H9 (cell line): ENCODE results near the gene TMEM178B. TPM values are rescaled to one million over a fixed set of nuclear protein-coding genes. Genes with fewer than 3 reads are reported as not detected.

Source experiments
- DNase-seq: peaks from one replicate; pipeline ENCODE4 v3.0.0-alpha.2; 2017
- H2AFZ ChIP-seq: one replicate; pipeline ENCODE4 v1.6.1; 2013; ENCODE audit warnings: mild to moderate bottlenecking, low read length, control low read depth, moderate library complexity
- H2AK5ac ChIP-seq: 2 replicates; pipeline ENCODE4 v1.6.1; 2013; ENCODE audit warnings: low read length, control low read depth, mixed read lengths; ENCODE audit not compliant: insufficient read length
- H2BK120ac ChIP-seq: one replicate; pipeline ENCODE4 v1.6.1; 2013; ENCODE audit warnings: low read depth, mild to moderate bottlenecking, low read length, control low read depth, inconsistent platforms; ENCODE audit not compliant: poor library complexity, severe bottlenecking
- H2BK12ac ChIP-seq: 2 replicates; pipeline ENCODE4 v1.6.1; 2013; ENCODE audit warnings: low read length, control low read depth, mixed read lengths, low read depth; ENCODE audit not compliant: insufficient read length
- H2BK15ac ChIP-seq: 2 replicates; pipeline ENCODE4 v1.6.1; 2013; ENCODE audit warnings: low read depth, low read length, control low read depth
- H2BK20ac ChIP-seq: one replicate; pipeline ENCODE4 v1.6.1; 2013; ENCODE audit warnings: low read depth, mild to moderate bottlenecking, low read length, control low read depth, inconsistent platforms; ENCODE audit not compliant: poor library complexity, severe bottlenecking
- H2BK5ac ChIP-seq: 2 replicates; pipeline ENCODE4 v1.6.1; 2013; ENCODE audit warnings: low read length, control low read depth, mixed read lengths; ENCODE audit not compliant: insufficient read length
- H3K14ac ChIP-seq: 2 replicates; pipeline ENCODE4 v1.6.1; 2013; ENCODE audit warnings: low read length, control low read depth; ENCODE audit not compliant: insufficient read depth
- H3K18ac ChIP-seq: 2 replicates; pipeline ENCODE4 v1.6.1; 2013; ENCODE audit warnings: low read depth, mild to moderate bottlenecking, mixed read lengths, low read length, control low read depth; ENCODE audit not compliant: insufficient read length
- H3K23ac ChIP-seq: 2 replicates; pipeline ENCODE4 v1.6.1; 2013; ENCODE audit warnings: low read length, control low read depth, mixed read lengths, low read depth; ENCODE audit not compliant: insufficient read length
- H3K23me2 ChIP-seq: 2 replicates; pipeline ENCODE4 v1.6.1; 2013; ENCODE audit warnings: low read depth, mild to moderate bottlenecking, mixed read lengths, low read length, control low read depth; ENCODE audit not compliant: insufficient read length, poor library complexity, severe bottlenecking
- H3K27ac ChIP-seq: 2 replicates; pipeline ENCODE4 v1.5.1; 2013; ENCODE audit warnings: low read length, control low read depth, mixed read lengths, low read depth; ENCODE audit not compliant: insufficient read length
- H3K27me3 ChIP-seq: 2 replicates; pipeline ENCODE4 v1.6.1; 2013; ENCODE audit warnings: low read length, control low read depth, inconsistent platforms; ENCODE audit not compliant: insufficient read depth
- H3K4ac ChIP-seq: 2 replicates; pipeline ENCODE4 v1.6.1; 2013; ENCODE audit warnings: low read depth, mild to moderate bottlenecking, control low read depth, inconsistent platforms, low read length, moderate library complexity
- H3K4me1 ChIP-seq: 2 replicates; pipeline ENCODE4 v1.6.1; 2013; ENCODE audit warnings: low read length, control low read depth, inconsistent platforms; ENCODE audit not compliant: insufficient read depth
- H3K4me2 ChIP-seq: 2 replicates; pipeline ENCODE4 v1.6.1; 2013; ENCODE audit warnings: low read length, control low read depth, mixed read lengths; ENCODE audit not compliant: insufficient read length, insufficient read depth
- H3K56ac ChIP-seq: 2 replicates; pipeline ENCODE4 v1.6.1; 2013; ENCODE audit warnings: low read depth, mild to moderate bottlenecking, mixed read lengths, low read length, control low read depth; ENCODE audit not compliant: insufficient read length
- H3K79me1 ChIP-seq: 2 replicates; pipeline ENCODE4 v1.6.1; 2013; ENCODE audit warnings: low read depth, mild to moderate bottlenecking, moderate library complexity, low read length, control low read depth, inconsistent platforms; ENCODE audit not compliant: insufficient read depth, poor library complexity, severe bottlenecking
- H3K79me2 ChIP-seq: 2 replicates; pipeline ENCODE4 v1.6.1; 2013; ENCODE audit warnings: low read length, control low read depth, inconsistent platforms; ENCODE audit not compliant: insufficient read depth
- H3K9ac ChIP-seq: 2 replicates; pipeline ENCODE4 v1.6.1; 2013; ENCODE audit warnings: low read length, control low read depth, mixed read lengths; ENCODE audit not compliant: insufficient read length; ENCODE audit errors: extremely low read depth
- H3K9me3 ChIP-seq: one replicate; pipeline ENCODE4 v1.6.1; 2013; ENCODE audit warnings: low read depth, low read length, inconsistent platforms; ENCODE audit not compliant: control insufficient read depth
- H3T11ph ChIP-seq: one replicate; pipeline ENCODE4 v1.6.1; 2013; ENCODE audit warnings: mild to moderate bottlenecking, low read length, control low read depth, inconsistent platforms
- H4K20me1 ChIP-seq: one replicate; pipeline ENCODE4 v1.6.1; 2013; ENCODE audit not compliant: control insufficient read depth, insufficient read length, insufficient read depth
- H4K5ac ChIP-seq: 2 replicates; pipeline ENCODE4 v1.6.1; 2013; ENCODE audit warnings: low read depth, mild to moderate bottlenecking, mixed read lengths, low read length, control low read depth; ENCODE audit not compliant: insufficient read length
- H4K8ac ChIP-seq: replicated peaks from 2 replicates; pipeline ENCODE4 v1.6.1; 2013; ENCODE audit warnings: low read length, control low read depth, mixed read lengths, low read depth; ENCODE audit not compliant: insufficient read length
- H4K91ac ChIP-seq: 2 replicates; pipeline ENCODE4 v1.6.1; 2013; ENCODE audit warnings: low read depth, mild to moderate bottlenecking, moderate library complexity, mixed read lengths, low read length, control low read depth; ENCODE audit not compliant: insufficient read length
- H3K27ac Mint-ChIP-seq, 3 experiments: 2 replicates in 2 of 3; 3 replicates in 1 of 3; pipeline ENCODE4 v1.8.0; 2020 to 2021; ENCODE audit warnings: mixed read lengths in 3 of 3, mild to moderate bottlenecking in 1 of 3, moderate library complexity in 1 of 3
- H3K27me3 Mint-ChIP-seq: 2 replicates; pipeline ENCODE4 v1.8.0; 2021; ENCODE audit warnings: low read depth, mild to moderate bottlenecking, moderate library complexity, mixed read lengths
- H3K36me3 Mint-ChIP-seq, 3 experiments: 2 replicates in 2 of 3; 3 replicates in 1 of 3; pipeline ENCODE4 v1.8.0; 2020 to 2021; ENCODE audit warnings: low read depth in 3 of 3, mixed read lengths in 3 of 3; ENCODE audit not compliant: insufficient read depth in 1 of 3
- H3K4me1 Mint-ChIP-seq, 2 experiments: 2 replicates each; pipeline ENCODE4 v1.8.0; 2020; ENCODE audit warnings: mixed read lengths in 2 of 2
- H3K4me3 Mint-ChIP-seq, 2 experiments: 2 replicates in 1 of 2; 3 replicates in 1 of 2; pipeline ENCODE4 v1.8.0; 2020 to 2021; ENCODE audit warnings: mild to moderate bottlenecking in 2 of 2, mixed read lengths in 2 of 2, moderate library complexity in 1 of 2
- H3K9me3 Mint-ChIP-seq, 2 experiments: 2 replicates in 1 of 2; 3 replicates in 1 of 2; pipeline ENCODE4 v1.8.0; 2020; ENCODE audit warnings: mild to moderate bottlenecking in 2 of 2, mixed read lengths in 2 of 2, moderate library complexity in 1 of 2
- WGBS: extraction: QIAGEN DNeasy Blood & Tissue Kit; methylation state at CpG from one replicate; pipeline ENCODE4 v1.1.7; 2013; ENCODE audit warnings: missing lambda C conversion rate, low lambda C conversion rate, mixed read lengths; ENCODE audit not compliant: insufficient read length; ENCODE audit errors: extremely low coverage; 5-methylcytosine and 5-hydroxymethylcytosine counted together
- total RNA-seq: library from RNA; stranded (reverse); gene quantifications from 2 replicates; pipeline ENCODE4 v1.2.1, GENCODE V29; 2021
- TF ChIP-seq, protein P1 (sequence below): fragments of 200-600 bp; sonication (generic); conservative IDR thresholded peaks from 3 replicates; pipeline ENCODE4 v1.8.0; 2021; ENCODE audit warnings: antibody characterized with exemption, mild to moderate bottlenecking

TMEM178B gene
- total RNA-seq, 1 experiment from 2014 or later = 11.3 TPM

- H4K8ac ChIP-seq = no peak overlapping the region
- no peaks in the 10 kb centered on the region; the same call in 1 of the 2 replicates for H3K79me2 ChIP-seq
- H2AFZ ChIP-seq = no peak overlapping the region
- no peak overlapping the region for H3K14ac ChIP-seq
- no peaks in the 10 kb centered on the region for H4K20me1 ChIP-seq
- no peak overlapping the region for H2AK5ac ChIP-seq
- no CpG with 5 or more reads among the region's 2 CpGs for WGBS
- no peak overlapping the region for H3T11ph ChIP-seq
- no peak overlapping the region for H3K4me2 ChIP-seq
- no peaks in the 10 kb centered on the region for H3K4me1 ChIP-seq
- no peak overlapping the region for H2BK15ac ChIP-seq
- H3K56ac ChIP-seq = no peak overlapping the region
- Mint-ChIP-seq H3K27ac (no peak overlapping the region), H3K27me3 (no peaks in the 10 kb centered on the region; the same call in 1 of the 2 replicates), H3K9me3 (no peaks in the 10 kb centered on the region; a peak in 1 of 5 replicates), H3K36me3 (peaks cover 0 to 5% (median 0%) of the 10 kb centered on the region in 3 experiments; a peak in 6 of 7 replicates), H3K4me3 (no peak overlapping the region), H3K4me1 (peaks cover 3 to 6% of the 10 kb centered on the region in 2 experiments; a peak in 3 of 4 replicates)
- TF ChIP-seq, protein P1, sequence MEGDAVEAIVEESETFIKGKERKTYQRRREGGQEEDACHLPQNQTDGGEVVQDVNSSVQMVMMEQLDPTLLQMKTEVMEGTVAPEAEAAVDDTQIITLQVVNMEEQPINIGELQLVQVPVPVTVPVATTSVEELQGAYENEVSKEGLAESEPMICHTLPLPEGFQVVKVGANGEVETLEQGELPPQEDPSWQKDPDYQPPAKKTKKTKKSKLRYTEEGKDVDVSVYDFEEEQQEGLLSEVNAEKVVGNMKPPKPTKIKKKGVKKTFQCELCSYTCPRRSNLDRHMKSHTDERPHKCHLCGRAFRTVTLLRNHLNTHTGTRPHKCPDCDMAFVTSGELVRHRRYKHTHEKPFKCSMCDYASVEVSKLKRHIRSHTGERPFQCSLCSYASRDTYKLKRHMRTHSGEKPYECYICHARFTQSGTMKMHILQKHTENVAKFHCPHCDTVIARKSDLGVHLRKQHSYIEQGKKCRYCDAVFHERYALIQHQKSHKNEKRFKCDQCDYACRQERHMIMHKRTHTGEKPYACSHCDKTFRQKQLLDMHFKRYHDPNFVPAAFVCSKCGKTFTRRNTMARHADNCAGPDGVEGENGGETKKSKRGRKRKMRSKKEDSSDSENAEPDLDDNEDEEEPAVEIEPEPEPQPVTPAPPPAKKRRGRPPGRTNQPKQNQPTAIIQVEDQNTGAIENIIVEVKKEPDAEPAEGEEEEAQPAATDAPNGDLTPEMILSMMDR = no peak
- no peak overlapping the region for H3K27ac ChIP-seq
- no peak overlapping the region for H3K23ac ChIP-seq
- no peak overlapping the region for H4K5ac ChIP-seq
- no peak overlapping the region for H2BK12ac ChIP-seq
- no peak overlapping the region for H2BK20ac ChIP-seq
- no peaks in the 10 kb centered on the region for H3K79me1 ChIP-seq
- DNase-seq = no peak
- no peak overlapping the region for H3K9ac ChIP-seq
- H3K9me3 ChIP-seq = no peaks in the 10 kb centered on the region
- no peak overlapping the region for H3K4ac ChIP-seq
- no peak overlapping the region for H2BK120ac ChIP-seq
- H2BK5ac ChIP-seq = no peak overlapping the region
- H3K23me2 ChIP-seq = no peaks in the 10 kb centered on the region
- H4K91ac ChIP-seq = no peak overlapping the region
- H3K18ac ChIP-seq = no peak overlapping the region
- no peaks in the 10 kb centered on the region for H3K27me3 ChIP-seq
Measured at GRCh38 chr7:141165521-141165920, 91.7 kb downstream of the TMEM178B start.
